ENCODE data around the gene RPS14. TPM values are rescaled to one million over a fixed set of nuclear protein-coding genes. Genes with fewer than 3 reads are reported as not detected.
A peak's percentile ranks its signal among the peaks of the same experiment; 100 is the strongest.

The RPS14 gene
- total RNA-seq (2021) (1,789 and 1,909 TPM in 2 replicates), Bru-seq, nascent RNA (percentile 99 among the genes with signal in this experiment), BruChase-seq, experiment 1, labeled RNA remaining after a 2-hour chase (percentile 99 among the genes with signal in this experiment), BruChase-seq, experiment 2, labeled RNA remaining after a 6-hour chase (percentile 99 among the genes with signal in this experiment)
- long read RNA-seq, transcript RPS14-205 (3 exons, 3,119 nt), result minor isoform, 8 of 1,602 reads
- long read RNA-seq, transcript RPS14-203 (5 exons, 569 nt), result major isoform, 1,292 of 1,602 reads
- long read RNA-seq, transcript RPS14-201 (5 exons, 712 nt), result minor isoform, 90 of 1,602 reads
- long read RNA-seq, transcript RPS14-202 (5 exons, 2,314 nt), result minor isoform, 45 of 1,602 reads
- long read RNA-seq, partial matches to known transcripts, result 126 of 1,602 reads
- long read RNA-seq, other reads (novel, unspliced or antisense), result 39 of 1,602 reads

GRCh38 chr5:150449517-150450339 lies at the start of gene RPS14:
Gene RPS14 (minus strand): TSS chr5:150449739. CDS start chr5:150447733, 2,006 bp downstream.
- peak within 1 kb of the TSS; percentile 75 for H3K4me3 ChIP-seq (ENCODE audit: low read depth, low read length, poor library complexity, severe bottlenecking)
- intact Hi-C loops (cut with micrococcal nuclease; ENCODE audit: unreplicated experiment), result loop anchor here (10.0 kb wide), 3 partner anchors 205 to 715 kb away; partner anchors contain the start of gene RBM22
- POLR2A ChIA-PET (ENCODE audit: low non-redundant PET), result interaction anchor here (0.7 to 0.9 kb wide), 2 partner anchors 9 to 67 kb away, joined by 3 to 4 read pairs; no protein-coding TSS in a partner anchor

DNA sequence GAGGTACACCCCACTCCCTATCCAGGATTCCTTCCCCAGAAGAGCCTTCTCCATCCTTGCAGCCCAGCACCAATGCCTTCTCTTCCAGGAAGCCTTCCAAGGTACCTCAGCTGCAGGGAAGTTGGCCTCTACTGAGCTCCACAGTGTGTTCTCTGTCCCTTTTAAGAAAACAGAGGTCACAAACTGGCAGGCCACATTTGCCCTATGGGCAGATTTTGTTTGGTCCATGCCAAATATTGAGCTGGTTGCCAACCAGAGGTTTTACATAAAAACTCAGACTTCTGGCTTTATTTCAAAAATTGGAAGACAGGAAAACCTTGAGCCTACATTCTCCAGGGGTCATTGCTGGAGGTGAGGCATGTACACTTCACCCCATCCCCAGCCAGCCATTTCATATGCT lies 49.4 kb upstream of the RPS14 start:
- Histone ChIP-seq H3K27me3 (replicated peaks; ENCODE audit: insufficient read depth, low read depth, low read length, poor library complexity) (no peaks in the 10 kb centered on the region), H3K9me3 (ENCODE audit: low read depth, low read length, poor library complexity, severe bottlenecking) (no peaks in the 10 kb centered on the region), H3K36me3 (ENCODE audit: insufficient read depth, low read length, poor library complexity, severe bottlenecking) (no peaks in the 10 kb centered on the region), H3K4me3 (ENCODE audit: low read depth, low read length, poor library complexity, severe bottlenecking) (no peak overlapping the region), H3K27ac (ENCODE audit: low read depth, low read length, poor library complexity, severe bottlenecking) (no peak overlapping the region), H3K4me1 (ENCODE audit: insufficient read depth, low read length, poor library complexity, severe bottlenecking) (peaks cover 10% of the 10 kb centered on the region)
- no peak for DNase-seq (ENCODE audit: low spot score)
- BruUV-seq (replicated peaks), result no TSS peak
- CTCF ChIA-PET, result no interaction called here
- POLR2A ChIA-PET (ENCODE audit: low non-redundant PET), result no interaction called here
- TF ChIP-seq CTCF (conservative IDR thresholded peaks at IDR 0.05; ENCODE audit: low read depth, low read length), result no peak
- TF ChIP-seq EZH2 (IDR thresholded peaks at IDR 0.05; ENCODE audit: borderline replicate concordance, low read depth, low read length, poor library complexity, severe bottlenecking), result no peak
- intact Hi-C loops (cut with micrococcal nuclease; ENCODE audit: unreplicated experiment), result no loop called here

More at GRCh38 chr5:150449517-150450339, at the start of gene RPS14:
- Histone ChIP-seq H3K27ac (ENCODE audit: low read depth, low read length, poor library complexity, severe bottlenecking) (peak within 1 kb of the TSS; percentile 96), H3K36me3 (ENCODE audit: insufficient read depth, low read length, poor library complexity, severe bottlenecking) (peaks cover 42% of the 10 kb centered on the region), H3K9me3 (ENCODE audit: low read depth, low read length, poor library complexity, severe bottlenecking) (no peaks in the 10 kb centered on the region), H3K4me1 (ENCODE audit: insufficient read depth, low read length, poor library complexity, severe bottlenecking) (peaks cover 19% of the 10 kb centered on the region), H3K27me3 (replicated peaks; ENCODE audit: insufficient read depth, low read depth, low read length, poor library complexity) (no peaks in the 10 kb centered on the region)
- DNase-seq (ENCODE audit: low spot score), result peak; percentile 95
- TF ChIP-seq CTCF (conservative IDR thresholded peaks at IDR 0.05; ENCODE audit: low read depth, low read length) (peak; percentile 93), EZH2 (IDR thresholded peaks at IDR 0.05; ENCODE audit: borderline replicate concordance, low read depth, low read length, poor library complexity, severe bottlenecking) (no peak)
- CTCF ChIA-PET, result interaction anchor here (0.7 to 1.1 kb wide), 3 partner anchors 9 to 207 kb away, joined by 3 to 9 read pairs (median 4); no protein-coding TSS in a partner anchor
- BruUV-seq (replicated peaks), result TSS peak; percentile 90

GRCh38 chr5:150498501-150498900 lies 49.0 kb upstream of the RPS14 start:
- ChIA-PET POLR2A (ENCODE audit: low non-redundant PET) (no interaction called here), CTCF (no interaction called here)
- Histone ChIP-seq H3K4me3 (ENCODE audit: low read depth, low read length, poor library complexity, severe bottlenecking) (no peak overlapping the region), H3K36me3 (ENCODE audit: insufficient read depth, low read length, poor library complexity, severe bottlenecking) (no peaks in the 10 kb centered on the region), H3K9me3 (ENCODE audit: low read depth, low read length, poor library complexity, severe bottlenecking) (no peaks in the 10 kb centered on the region), H3K27ac (ENCODE audit: low read depth, low read length, poor library complexity, severe bottlenecking) (no peak overlapping the region), H3K4me1 (ENCODE audit: insufficient read depth, low read length, poor library complexity, severe bottlenecking) (peaks cover 10% of the 10 kb centered on the region), H3K27me3 (replicated peaks; ENCODE audit: insufficient read depth, low read depth, low read length, poor library complexity) (no peaks in the 10 kb centered on the region)
- TF ChIP-seq CTCF (conservative IDR thresholded peaks at IDR 0.05; ENCODE audit: low read depth, low read length) (no peak), EZH2 (IDR thresholded peaks at IDR 0.05; ENCODE audit: borderline replicate concordance, low read depth, low read length, poor library complexity, severe bottlenecking) (no peak)
- intact Hi-C loops (cut with micrococcal nuclease; ENCODE audit: unreplicated experiment), result no loop called here
- BruUV-seq (replicated peaks), result no TSS peak
- DNase-seq (ENCODE audit: low spot score), result no peak
